Measurements from ENCODE around the gene BMP3.

GRCh38 chr4:81084634-81085033 is 54.1 kb downstream of the BMP3 start:
- TF ChIP-seq ASH2L (IDR thresholded peaks at IDR 0.05; ENCODE audit: borderline replicate concordance, low read depth) (no peak), EZH2 (IDR thresholded peaks at IDR 0.05; ENCODE audit: borderline replicate concordance, control insufficient read depth, low read depth, low read length) (no peak)
